OCI-M1 (cell line): ENCODE data around the gene TRIM27.
A peak's percentile ranks its signal among the peaks of the same experiment; 100 is the strongest.
"Not testable (repeated sequence)": the region's sequence is repeated elsewhere in the genome, so short reads cannot be mapped to it uniquely, and the experiment has no call there.

Experiments
- DNase-seq: peaks from one replicate; lab custom pipeline; 2025; lab: John Stamatoyannopoulos, UW

The TRIM27 gene

GRCh38 chr6:28941684-28942448, 18.1 kb upstream of the TRIM27 start:
- peak; percentile 62 for DNase-seq

DNA sequence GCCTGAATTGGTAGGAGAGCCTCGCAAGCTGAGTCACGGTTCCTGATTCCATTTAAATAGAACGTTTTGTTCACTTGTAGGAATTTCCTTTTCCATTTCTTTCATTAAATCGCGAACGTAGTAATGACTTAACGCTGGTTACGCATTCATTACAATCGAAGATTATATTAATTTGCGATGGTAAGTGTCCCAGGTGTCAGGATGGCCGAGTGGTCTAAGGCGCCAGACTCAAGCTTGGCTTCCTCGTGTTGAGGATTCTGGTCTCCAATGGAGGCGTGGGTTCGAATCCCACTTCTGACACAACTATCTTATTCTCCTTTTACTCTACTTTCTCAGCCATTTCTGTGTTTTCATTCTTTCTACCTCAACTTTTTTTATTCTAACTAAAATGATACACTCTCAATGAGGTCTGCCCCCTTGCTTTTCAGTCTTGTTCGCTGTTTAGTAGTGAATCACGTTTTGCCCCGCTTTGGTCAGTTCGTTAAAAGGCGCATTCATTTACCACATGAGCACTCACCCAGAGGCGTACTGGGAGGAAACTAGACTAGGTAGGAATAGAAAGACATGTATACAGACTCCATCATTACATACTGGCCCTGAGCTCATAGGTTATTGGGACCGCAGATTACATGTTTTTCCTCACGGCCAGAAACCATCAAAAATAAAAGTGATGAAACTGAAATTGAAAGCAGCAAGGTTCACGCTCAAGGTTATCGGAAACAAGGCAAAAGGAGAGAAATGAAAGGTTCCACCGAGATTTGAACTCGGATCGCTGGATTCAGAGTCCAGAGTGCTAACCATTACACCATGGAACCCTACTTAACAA, 17.3 kb upstream of the TRIM27 start:
- peak; percentile 98 for DNase-seq

GRCh38 chr6:28940294-28940857, 16.6 kb upstream of the TRIM27 start:
- DNase-seq: no peak

DNA sequence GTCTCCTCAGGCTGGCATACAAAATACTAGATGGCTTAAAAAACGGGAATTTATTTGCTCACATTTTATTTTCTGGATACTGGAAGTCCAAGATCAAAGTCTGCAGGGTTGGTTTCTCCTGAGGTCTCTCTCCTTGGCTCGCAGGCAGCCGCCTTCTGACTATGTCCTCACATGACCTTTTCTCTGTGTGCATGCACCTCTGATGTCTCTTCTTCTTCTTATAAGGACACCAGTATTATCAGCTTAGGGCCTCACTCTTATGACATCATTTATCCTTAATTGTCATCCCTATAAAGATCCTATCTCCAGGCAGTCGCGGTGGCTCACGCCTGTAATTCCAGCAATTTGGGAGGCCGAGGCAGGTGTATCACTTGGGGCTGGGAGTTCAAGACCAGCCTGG, 9.3 kb upstream of the TRIM27 start:
- DNase-seq: no peak

GRCh38 chr6:28929887-28930620, 6.3 kb upstream of the TRIM27 start:
- no peak for DNase-seq

- DNase-seq: not testable (repeated sequence)
These were observed 5.6 kb upstream of the TRIM27 start for GRCh38 chr6:28929339-28929738.

DNA sequence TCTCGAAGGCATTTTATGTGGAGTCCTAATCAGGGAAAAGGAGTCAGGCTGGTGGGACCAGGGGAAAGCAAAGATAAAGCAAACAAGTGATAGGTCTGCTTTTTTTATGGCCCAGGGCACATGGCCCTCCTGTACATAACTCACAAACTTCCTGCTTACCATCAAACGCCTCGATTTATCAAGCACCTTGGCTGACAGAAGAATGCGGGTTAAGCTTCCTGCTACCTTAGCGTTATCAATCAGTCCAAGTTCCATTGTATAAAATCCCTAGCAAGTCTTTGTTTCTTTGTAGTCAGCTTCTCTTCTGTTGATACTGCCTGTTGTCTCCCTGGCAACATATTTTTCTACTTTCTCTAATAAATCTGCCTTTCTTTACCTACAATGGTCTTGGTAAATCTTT, 4.1 kb upstream of the TRIM27 start:
- no peak for DNase-seq

GRCh38 chr6:28922821-28923317, 916 bp downstream of the TRIM27 start:
- DNase-seq: peak; percentile 69

- peak; percentile 66 for DNase-seq
These were observed 1.6 kb downstream of the TRIM27 start for GRCh38 chr6:28922004-28922820.

GRCh38 chr6:28920281-28920680, 3.5 kb downstream of the TRIM27 start:
- DNase-seq: no peak

GRCh38 chr6:28914941-28915340, 8.8 kb downstream of the TRIM27 start:
- DNase-seq: no peak

DNA sequence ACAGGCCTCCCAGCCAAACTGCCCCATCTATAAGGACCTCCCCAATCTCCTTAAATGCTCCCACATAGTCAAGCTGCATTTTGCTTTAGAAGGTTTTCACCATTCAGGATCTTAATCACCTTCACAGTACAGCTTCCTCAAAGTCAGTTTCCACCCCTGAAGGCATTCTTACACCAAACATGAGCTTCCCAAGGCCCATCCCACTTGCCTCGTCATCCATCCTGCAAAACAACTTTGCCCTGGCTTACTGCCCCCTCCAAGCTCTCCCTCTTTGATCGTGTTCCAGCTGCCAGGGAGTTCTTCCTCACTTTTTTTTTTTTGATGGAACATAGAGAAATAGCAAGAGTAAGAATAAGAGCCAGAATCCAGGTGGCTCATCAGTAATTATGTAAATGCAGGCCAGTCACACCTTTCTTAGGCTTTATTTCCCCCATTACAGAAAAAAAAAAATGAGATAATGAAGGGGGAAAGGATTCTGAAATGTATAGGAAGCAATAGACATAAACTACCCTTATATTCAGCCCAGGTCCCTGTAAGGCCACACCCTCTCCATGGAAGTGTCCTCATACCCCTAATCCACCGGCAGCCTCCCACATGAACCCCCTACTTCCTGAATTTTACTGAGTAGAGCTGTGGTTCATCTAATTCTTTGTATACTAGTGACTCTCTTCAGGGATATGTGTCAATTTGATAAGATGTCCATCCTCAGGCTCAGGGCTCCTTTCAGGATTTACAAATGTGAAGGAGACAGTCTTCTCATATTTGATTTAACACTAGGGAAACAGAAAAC, 12.7 kb downstream of the TRIM27 start:
- DNase-seq: no peak

DNA sequence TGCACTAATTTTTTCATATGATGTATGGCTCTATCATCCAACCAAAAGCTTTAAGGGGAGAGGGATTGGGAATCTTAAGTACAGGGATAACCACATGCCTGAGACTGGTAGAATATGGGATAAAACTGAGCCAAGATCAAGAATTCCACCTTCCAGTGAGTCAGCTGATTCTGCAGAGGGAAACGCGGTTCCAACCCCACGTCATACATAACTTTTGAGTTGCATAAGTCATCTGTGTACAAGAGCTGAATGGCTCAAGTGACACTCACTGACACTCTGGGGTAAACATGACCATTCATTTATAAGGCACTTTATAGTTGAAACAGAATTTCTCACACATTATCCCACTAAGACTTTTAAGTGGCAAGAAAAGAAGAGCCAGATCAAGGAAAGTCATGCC, 16.4 kb downstream of the TRIM27 start:
- no peak for DNase-seq

GRCh38 chr6:28906669-28907068, 17.1 kb downstream of the TRIM27 start:
- no peak for DNase-seq

GRCh38 chr6:28903686-28904085, 20.1 kb downstream of the TRIM27 start:
- no peak for DNase-seq

- no peak for DNase-seq
These were observed 22.0 kb downstream of the TRIM27 start for GRCh38 chr6:28901831-28902230.

GRCh38 chr6:28900577-28901256, 23.1 kb downstream of the TRIM27 start:
- no peak for DNase-seq

- no peak for DNase-seq
These were observed 25.1 kb downstream of the TRIM27 start for GRCh38 chr6:28898710-28898965.

DNA sequence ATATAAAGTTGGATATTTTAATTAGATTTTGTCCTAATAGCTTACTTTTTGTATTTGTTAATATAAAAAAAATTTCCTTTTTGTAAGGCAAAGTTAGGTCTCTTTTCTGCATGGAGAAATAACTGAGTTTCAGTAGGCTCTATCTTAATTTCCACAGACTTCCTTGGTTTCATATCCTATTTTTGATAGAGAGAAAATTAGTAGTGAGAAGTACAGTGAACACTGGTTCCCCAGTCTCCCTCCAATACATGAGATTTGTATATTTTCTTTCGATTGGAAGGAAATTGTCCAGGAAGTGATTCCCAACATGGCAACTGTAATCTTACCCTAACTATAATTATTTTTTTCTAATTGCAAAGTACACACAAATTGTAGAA, 26.4 kb downstream of the TRIM27 start:
- DNase-seq: peak; percentile 77
